ENCODE results near the gene THSD7B. TPM values are rescaled to one million over a fixed set of nuclear protein-coding genes. Genes with fewer than 3 reads are reported as not detected.
"Not testable (repeated sequence)": the region's sequence is repeated elsewhere in the genome, so short reads cannot be mapped to it uniquely, and the experiment has no call there.

THSD7B gene
- total RNA-seq, 1 experiment from 2014 or later = not detected

- no peak for DNase-seq (ENCODE audit: low read depth)
Observed at GRCh38 chr2:137250401-137250800, 485.1 kb downstream of the THSD7B start.

DNA sequence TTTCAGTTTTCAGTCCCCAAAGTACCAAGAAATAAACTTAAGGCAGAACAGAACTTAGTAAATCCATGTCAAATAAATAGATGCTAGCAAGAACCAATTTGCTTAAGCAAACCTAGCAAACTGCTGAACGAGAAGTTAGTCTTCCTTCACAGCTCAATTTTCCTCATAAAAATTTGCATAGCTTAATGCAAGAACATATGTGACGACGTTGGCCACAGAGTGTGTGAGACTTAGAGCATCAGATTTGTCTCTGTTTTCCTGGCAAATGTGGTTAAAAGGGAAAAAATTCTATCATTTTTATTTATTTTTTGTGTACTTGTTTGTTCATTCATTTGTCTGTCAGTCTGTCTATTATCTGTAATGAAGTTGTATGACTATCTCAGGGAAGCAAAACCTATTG is 485.7 kb downstream of the THSD7B start:
- no peak for DNase-seq (ENCODE audit: low read depth)

DNA sequence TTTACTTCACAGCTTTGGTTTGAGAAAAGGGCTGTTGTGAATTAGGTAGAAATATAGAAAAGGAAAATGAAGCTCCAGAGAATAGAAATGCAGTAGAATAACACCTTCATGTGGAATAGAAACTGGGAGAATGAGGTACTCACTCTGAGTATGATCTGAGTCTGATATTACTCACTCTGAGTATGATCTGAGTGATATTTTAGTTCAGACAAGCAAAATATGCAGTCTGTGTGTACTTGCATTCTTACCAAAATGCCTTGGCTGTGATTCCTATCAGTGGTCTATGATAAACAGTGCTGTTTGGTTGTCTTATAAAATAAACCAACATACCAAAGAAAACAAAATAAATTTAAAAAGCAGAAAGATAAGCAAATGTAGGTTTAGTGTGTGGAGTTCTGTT is 487.6 kb downstream of the THSD7B start:
- DNase-seq (ENCODE audit: low read depth) = no peak

- DNase-seq (ENCODE audit: low read depth) = no peak
Observed at GRCh38 chr2:137254052-137254451, 488.7 kb downstream of the THSD7B start.

- DNase-seq (ENCODE audit: low read depth) = no peak
Observed at GRCh38 chr2:137255345-137255744, 490.0 kb downstream of the THSD7B start.

- no peak for DNase-seq (ENCODE audit: low read depth)
Observed at GRCh38 chr2:137255990-137256389, 490.6 kb downstream of the THSD7B start.

DNA sequence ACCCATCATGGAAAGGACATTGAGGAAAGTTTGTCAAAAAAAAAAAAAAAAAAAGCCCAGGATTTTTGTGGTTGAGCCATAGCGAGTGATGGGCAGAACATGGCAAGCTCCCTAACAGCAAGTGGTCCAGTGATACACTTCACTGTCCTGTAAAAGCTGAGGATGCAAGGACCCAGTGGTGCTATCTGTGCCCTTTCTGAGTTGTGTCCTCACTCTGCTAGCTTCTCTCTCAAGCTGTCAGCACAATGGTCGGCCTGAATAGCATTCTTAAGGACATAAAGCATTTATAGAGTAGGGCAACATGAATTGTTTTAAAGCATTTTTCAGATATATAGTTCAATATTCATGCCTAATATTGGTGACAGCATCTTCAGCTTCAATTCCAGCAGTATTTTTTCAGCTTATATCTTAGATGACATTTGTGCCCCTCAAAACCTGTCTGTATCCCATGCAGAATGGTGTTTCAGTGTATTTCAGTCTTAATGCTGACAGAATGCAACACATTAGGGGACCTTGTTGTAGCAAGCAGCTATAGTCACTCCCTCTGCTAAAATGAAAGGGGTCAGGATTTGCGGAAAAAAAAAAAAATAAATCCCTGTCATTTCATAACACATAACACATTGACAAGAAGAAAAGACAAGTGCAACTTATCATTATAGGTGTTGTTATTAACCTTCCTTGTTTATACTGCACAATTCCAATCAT is 496.7 kb downstream of the THSD7B start:
- no peak for DNase-seq (ENCODE audit: low read depth)

DNA sequence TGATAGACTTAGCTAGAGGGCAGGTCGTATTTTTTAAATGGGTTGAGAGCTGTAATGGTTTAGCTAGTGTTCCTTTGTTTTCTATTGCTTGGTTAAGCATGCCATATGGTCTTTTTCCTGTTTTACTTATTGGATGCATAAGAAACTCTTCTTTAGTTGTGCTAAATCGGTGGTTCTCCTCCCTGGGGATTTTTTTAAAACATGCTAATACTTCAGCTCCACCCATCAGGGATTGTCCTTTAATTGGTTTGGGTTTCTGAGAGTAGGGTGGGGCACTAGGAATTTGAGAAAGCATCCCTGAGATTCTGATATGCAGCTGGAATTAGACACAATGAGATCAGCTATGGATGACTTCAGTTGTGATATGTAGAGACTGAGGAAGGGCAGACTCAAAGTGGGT is 497.2 kb downstream of the THSD7B start:
- no peak for DNase-seq (ENCODE audit: low read depth)

DNA sequence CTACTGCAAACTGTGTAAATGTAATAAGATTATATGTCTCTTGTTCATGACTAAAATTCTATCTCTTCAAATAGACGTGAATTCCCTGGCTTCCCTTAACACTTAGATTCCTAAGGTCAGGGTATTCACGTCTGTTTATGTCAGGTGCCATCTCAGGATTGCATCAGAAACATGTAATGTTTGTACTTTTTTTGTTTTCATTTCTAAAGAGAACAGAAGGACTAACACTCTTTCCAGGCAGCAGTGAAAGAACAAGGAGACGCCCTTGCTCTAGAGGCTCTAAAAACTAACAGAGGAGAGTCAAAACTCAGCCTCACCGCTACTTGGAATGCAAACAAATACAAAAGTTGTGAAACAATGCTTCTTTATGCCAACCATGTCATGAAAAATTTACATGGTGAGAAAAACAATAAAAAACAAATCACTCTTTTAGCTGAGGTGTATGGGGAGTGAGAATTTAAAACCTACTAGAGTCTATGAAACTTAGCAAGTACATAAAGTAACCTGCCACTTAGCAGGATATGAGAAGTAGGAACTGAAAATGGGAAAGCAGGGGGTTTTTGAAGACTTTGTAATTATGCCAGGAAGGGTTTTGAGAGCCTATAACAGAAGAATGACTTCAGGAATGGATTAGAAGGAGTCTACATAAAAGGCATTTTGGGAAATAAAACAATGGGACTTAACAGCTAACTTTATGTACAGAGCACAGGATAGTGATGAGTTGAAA is 522.7 kb downstream of the THSD7B start:
- no peak for DNase-seq (ENCODE audit: low read depth)

- no peak for DNase-seq (ENCODE audit: low read depth)
Observed at GRCh38 chr2:137291836-137292570, 526.7 kb downstream of the THSD7B start.

DNA sequence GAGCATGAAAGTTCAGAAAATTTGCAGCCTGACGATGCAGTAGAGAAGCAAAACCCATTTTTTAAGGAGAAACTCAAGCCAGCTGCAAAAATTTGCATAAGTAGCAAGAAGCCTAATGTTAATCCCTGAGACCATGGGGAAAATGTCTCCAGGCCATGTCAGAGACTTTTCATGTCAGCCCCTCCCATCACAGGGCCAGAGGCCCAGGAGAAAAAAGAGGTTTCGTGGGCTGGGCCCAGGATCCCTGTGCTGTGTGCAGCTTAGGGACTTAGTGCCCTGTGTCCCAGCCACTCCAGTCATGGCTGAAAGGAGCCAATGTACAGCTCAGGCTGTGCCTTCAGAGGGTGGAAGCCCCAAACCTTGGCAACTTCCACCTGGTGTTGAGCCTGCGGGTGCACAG is 533.0 kb downstream of the THSD7B start:
- DNase-seq (ENCODE audit: low read depth) = no peak

GRCh38 chr2:137300987-137301386 is 535.6 kb downstream of the THSD7B start:
- DNase-seq (ENCODE audit: low read depth) = no peak

DNA sequence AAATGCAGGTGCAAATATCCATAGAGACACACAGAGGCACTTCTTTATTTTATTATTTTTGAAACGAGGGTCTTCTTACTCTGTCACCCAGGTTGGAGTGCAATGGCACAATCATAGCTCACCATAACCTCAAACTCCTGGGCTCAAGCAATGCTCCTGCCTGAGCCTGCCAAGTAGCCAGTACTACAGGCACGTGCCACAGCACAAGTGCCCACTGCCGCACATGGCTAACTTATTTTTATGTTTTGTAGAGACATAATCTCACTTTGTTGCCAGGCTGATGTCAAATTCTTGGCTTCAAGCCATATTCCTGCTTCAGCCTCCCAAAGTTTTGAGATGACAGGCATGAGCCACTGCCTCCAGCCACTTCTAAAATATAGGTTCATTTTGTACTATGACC is 537.6 kb downstream of the THSD7B start:
- no peak for DNase-seq (ENCODE audit: low read depth)

DNA sequence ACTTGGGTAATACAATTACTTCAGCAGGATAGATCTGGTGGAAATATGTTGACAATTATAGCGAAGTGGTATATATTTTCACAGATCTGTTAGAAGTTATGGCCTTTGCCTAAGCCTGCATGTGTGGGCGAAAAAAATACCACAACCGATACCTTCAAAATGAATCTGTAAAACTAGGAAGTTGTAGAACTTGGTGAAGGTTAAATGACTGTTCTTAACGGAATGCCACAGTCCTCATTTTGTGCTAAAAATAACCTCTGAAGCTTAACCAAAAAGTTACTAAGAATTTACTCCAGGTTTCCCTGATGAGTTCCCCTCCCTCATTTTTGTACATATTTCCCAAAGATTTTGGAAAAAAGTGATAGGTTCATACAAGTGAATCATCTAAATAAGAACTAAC is 550.7 kb downstream of the THSD7B start:
- no peak for DNase-seq (ENCODE audit: low read depth)

- DNase-seq (ENCODE audit: low read depth) = no peak
Observed at GRCh38 chr2:137321566-137321965, 556.2 kb downstream of the THSD7B start.

DNA sequence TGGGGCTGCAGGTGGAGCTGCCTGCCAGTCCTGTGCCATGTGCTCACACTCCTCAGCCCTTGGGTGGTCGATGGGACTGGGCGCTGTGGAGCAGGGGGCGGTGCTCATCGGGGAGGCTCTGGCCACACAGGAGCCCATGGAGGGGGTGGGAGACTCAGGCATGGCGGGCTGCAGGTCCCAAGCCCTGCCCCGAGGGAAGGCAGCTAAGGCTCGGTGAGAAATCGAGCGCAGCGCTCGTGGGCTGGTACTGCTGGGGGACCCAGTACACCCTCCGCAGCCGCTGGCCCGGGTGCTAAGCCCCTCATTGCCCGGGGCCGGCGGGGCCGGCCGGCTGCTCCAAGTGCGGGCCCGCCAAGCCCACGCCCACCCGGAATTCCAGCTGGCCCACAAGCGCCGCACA is 566.2 kb downstream of the THSD7B start:
- DNase-seq (ENCODE audit: low read depth) = not testable (repeated sequence)

DNA sequence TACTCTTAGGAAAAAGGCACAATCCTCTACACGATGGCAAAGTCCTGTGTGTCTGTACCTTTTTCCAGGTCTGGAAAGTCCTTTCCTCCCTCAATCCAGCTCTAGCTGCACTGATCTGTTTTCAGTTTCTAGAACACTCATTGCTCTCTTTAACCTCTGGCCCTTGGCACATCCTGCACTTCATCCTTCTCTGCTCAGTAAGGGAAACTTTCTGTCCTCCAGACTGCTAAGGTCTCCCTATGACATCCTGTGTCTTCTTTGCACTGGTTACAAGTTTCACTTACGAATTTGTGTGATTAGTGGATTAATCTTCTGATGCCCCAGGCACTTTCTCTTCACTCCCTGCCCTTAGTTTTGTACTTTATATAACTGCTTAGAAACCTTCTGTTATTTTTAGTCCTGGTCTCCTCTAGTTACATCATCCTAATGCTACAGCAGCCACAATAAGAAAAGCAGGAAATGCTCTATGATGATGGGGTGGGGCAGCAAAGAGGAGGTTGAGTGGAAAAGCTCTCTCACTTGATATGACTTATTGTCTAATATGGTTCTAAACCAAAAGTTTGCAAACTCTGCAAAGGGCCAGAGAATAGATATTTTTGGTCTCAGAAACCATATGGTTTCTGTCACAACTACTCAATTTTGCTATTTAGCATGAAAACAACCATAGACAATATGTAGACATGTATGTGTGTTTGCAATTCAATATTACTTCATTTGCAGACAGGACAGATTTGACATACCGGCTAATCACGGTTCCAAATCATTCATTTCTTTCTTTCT is 568.2 kb downstream of the THSD7B start:
- no peak for DNase-seq (ENCODE audit: low read depth)

GRCh38 chr2:137336067-137336466 is 570.7 kb downstream of the THSD7B start:
- DNase-seq (ENCODE audit: low read depth) = no peak

DNA sequence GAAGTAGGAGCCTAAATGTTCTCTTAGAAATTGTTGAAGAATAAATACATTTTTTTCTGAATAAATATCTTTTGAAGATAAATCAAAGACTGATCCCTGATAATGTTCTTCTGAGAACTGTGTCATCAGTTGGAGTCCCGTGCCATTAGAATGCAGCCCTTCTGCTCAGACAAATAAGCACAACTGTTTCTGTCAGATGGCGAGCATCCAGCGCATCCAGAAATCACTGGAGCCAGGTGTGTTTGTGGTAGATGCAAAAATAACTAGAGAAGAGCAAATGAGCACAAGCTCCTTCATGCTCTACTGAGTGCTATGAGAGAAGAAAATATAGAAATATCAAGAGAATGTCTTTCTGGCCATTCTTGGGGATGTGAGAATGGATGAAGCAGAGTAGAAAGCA is 573.7 kb downstream of the THSD7B start:
- DNase-seq (ENCODE audit: low read depth) = no peak

DNA sequence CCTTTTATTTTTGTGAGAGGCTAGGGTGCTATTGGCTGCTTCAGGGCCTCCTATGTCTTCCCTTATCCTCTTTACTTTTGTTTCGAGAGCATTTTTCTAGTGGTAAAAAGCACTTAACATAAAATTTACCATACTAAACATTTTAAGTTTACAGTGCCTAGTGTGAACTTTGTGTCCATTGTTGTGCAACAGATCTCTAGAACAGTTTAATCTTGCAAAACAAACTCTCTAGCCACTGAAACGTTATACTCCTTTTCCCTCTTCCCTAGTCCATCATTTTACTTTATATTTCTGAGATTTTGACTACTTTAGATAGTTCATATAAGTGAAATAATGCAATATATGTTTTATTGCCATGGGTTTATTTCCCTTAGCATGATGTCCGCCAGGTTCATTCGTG is 580.6 kb downstream of the THSD7B start:
- DNase-seq (ENCODE audit: low read depth) = no peak

GRCh38 chr2:137348301-137348700 is 583.0 kb downstream of the THSD7B start:
- no peak for DNase-seq (ENCODE audit: low read depth)

DNA sequence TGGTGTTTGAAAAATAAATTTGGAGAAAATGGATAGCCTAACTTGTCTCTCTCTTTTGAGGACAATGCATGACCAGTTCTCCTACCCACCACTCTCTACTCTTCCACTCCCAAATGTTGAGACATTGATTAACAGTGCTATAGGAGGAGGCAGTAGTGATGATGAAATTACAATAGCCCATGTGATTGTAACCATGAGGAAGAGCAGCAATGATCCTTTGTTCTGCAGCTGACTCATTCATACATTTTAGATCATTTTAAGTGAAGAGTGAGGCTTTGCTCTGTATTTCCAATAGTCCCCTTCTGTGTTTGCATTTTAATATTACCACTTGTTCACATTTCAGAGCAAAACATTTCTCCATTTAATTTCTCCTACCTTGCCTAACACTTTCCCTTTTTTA is 592.3 kb downstream of the THSD7B start:
- DNase-seq (ENCODE audit: low read depth) = no peak
